Panc1 (cell line): ENCODE data around the gene RBFA. TPM values are rescaled to one million over a fixed set of nuclear protein-coding genes. Genes with fewer than 3 reads are reported as not detected.

Source experiments
- ATAC-seq: fragments of 200-7000 bp; cut with Tn5 transposase; 2 replicates; pipeline ENCODE4 v1.9.1; 2020; ENCODE audit warnings: mild to moderate bottlenecking, moderate library complexity
- BruUV-seq: library from RNA; stranded (reverse); fragments of 400-500 nt; replicated peaks from 2 replicates; lab custom pipeline; 2021; lab: Mats Ljungman, UMichigan
- CTCF ChIA-PET: fragments of 300-600 bp; sonication (Branson Sonifier 250); formaldehyde crosslinking; loops from one replicate; lab custom pipeline; 2022; ENCODE audit warnings: antibody characterized with exemption; lab: Charles Lee
- POLR2A ChIA-PET: fragments of 300-600 bp; sonication (Branson Sonifier 250); formaldehyde crosslinking; loops from one replicate; lab custom pipeline; 2022; ENCODE audit warnings: antibody characterized with exemption; lab: Charles Lee
- DNase-seq: peaks from one replicate; pipeline ENCODE4 v3.0.0-alpha.2; 2010; ENCODE audit warnings: low read depth, low spot score
- H3K27ac ChIP-seq: 2 replicates; pipeline ENCODE4 v1.5.1; 2011; ENCODE audit warnings: mild to moderate bottlenecking, low read length, inconsistent platforms
- H3K27me3 ChIP-seq: fragments of 200-500 bp; sonication (Bioruptor generic); 2 replicates; pipeline ENCODE4 v1.6.0; 2014; ENCODE audit warnings: low read length, inconsistent platforms; ENCODE audit not compliant: control insufficient read depth, insufficient read depth
- H3K36me3 ChIP-seq: fragments of 200-500 bp; sonication (Bioruptor generic); 2 replicates; pipeline ENCODE4 v1.5.1; 2014; ENCODE audit warnings: inconsistent platforms, mild to moderate bottlenecking, low read length, moderate library complexity; ENCODE audit not compliant: control insufficient read depth, insufficient read depth
- H3K4me1 ChIP-seq: 2 replicates; pipeline ENCODE4 v1.5.1; 2011; ENCODE audit warnings: inconsistent platforms, mild to moderate bottlenecking, low read length, moderate library complexity; ENCODE audit not compliant: control insufficient read depth, insufficient read depth
- H3K4me3 ChIP-seq, 2 experiments: 2 replicates each; pipeline ENCODE4 v1.5.1; 2011 to 2012; ENCODE audit warnings: low read depth in 2 of 2, low read length in 2 of 2, mild to moderate bottlenecking in 2 of 2, inconsistent platforms in 1 of 2, moderate library complexity in 1 of 2
- H3K9me3 ChIP-seq: fragments of 200-500 bp; sonication (Bioruptor generic); 2 replicates; pipeline ENCODE4 v1.5.1; 2014; ENCODE audit warnings: low read depth, mild to moderate bottlenecking, inconsistent platforms, low read length, moderate library complexity; ENCODE audit not compliant: control insufficient read depth, insufficient read depth
- CTCF ChIP-seq: fragments of 450-650 bp; IDR thresholded peaks from 2 replicates; pipeline ENCODE4 v1.5.1; 2017; ENCODE audit warnings: mild to moderate bottlenecking
- POLR2AphosphoS5 ChIP-seq: IDR thresholded peaks from 2 replicates; pipeline ENCODE4 v1.6.1; 2012; ENCODE audit warnings: mild to moderate bottlenecking, low read depth, low read length, moderate library complexity
- REST ChIP-seq, 2 experiments: IDR thresholded peaks; 2 replicates each; pipeline ENCODE4 v1.6.1; 2011 to 2012; ENCODE audit warnings: low read depth in 2 of 2, control low read depth in 1 of 2, low read length in 1 of 2, mild to moderate bottlenecking in 1 of 2, moderate library complexity in 1 of 2; ENCODE audit not compliant: insufficient read depth in 1 of 2
- SIN3A ChIP-seq: IDR thresholded peaks from 2 replicates; pipeline ENCODE4 v1.6.1; 2012; ENCODE audit warnings: low read depth, mild to moderate bottlenecking, low read length, moderate library complexity, borderline replicate concordance; ENCODE audit not compliant: insufficient read depth
- TCF7L2 ChIP-seq: IDR thresholded peaks from 2 replicates; pipeline ENCODE4 v1.6.1; 2011; ENCODE audit warnings: mild to moderate bottlenecking, low read depth, low read length, inconsistent platforms
- in situ Hi-C: cut with HindIII; loops from 2 replicates; pipeline ENCODE4 v1.10.0; 2016; ENCODE audit warnings: low sequenced_read_pairs, low pct_unique_long_range_greater_than_20kb
- intact Hi-C: fragments of 100-400 bp; cut with micrococcal nuclease; formaldehyde crosslinking; loops from one replicate; pipeline ENCODE4 v1.10.0; 2022; ENCODE audit not compliant: unreplicated experiment
- total RNA-seq: library from RNA; stranded (reverse); gene quantifications from one replicate; pipeline ENCODE4 v1.2.1, GENCODE V29; 2021; ENCODE audit not compliant: unreplicated experiment

The RBFA gene
- total RNA-seq, 1 experiment from 2014 or later = 83.1 TPM

- intact Hi-C loops = no loop called here
- Histone ChIP-seq H3K9me3 (no peaks in the 10 kb centered on the region), H3K4me1 (no peaks in the 10 kb centered on the region), H3K27me3 (no peaks in the 10 kb centered on the region), H3K27ac (no peak overlapping the region), H3K36me3 (no peaks in the 10 kb centered on the region), H3K4me3 (no peak overlapping the region)
- BruUV-seq = no TSS peak
- CTCF ChIA-PET = interaction anchor here (1.1 kb wide), 1 partner anchor 12 kb away, joined by 3 read pairs; the partner anchor contains the start of gene RBFA
- DNase-seq (no peak), ATAC-seq (no peak)
- POLR2A ChIA-PET = no interaction called here
- no peak for TF ChIP-seq SIN3A
- no peak for TF ChIP-seq REST (IDR thresholded peaks at IDR 0.05; ENCODE audit: insufficient read depth in 1 of 2, low read depth in 2 of 2, low read length in 1 of 2)
- no peak for TF ChIP-seq TCF7L2
- TF ChIP-seq CTCF = no peak
- TF ChIP-seq POLR2AphosphoS5 = no peak
- in situ Hi-C loops = no loop called here
Measured at GRCh38 chr18:80046011-80046410, 11.8 kb downstream of the RBFA start.

- no peaks in the 10 kb centered on the region for H3K36me3 ChIP-seq
- no peaks in the 10 kb centered on the region for H3K4me1 ChIP-seq
- in situ Hi-C loops = no loop called here
- DNase-seq (no peak), ATAC-seq (no peak)
- intact Hi-C loops = no loop called here
- H3K27ac ChIP-seq = no peak overlapping the region
- ChIA-PET CTCF (interaction anchor here (1.1 kb wide), 1 partner anchor 12 kb away, joined by 3 read pairs; the partner anchor contains the start of gene RBFA), POLR2A (no interaction called here)
- H3K9me3 ChIP-seq = no peaks in the 10 kb centered on the region
- no peak overlapping the region for H3K4me3 ChIP-seq
- no TSS peak for BruUV-seq
- no peaks in the 10 kb centered on the region for H3K27me3 ChIP-seq
- TF ChIP-seq CTCF (no peak), TCF7L2 (no peak), POLR2AphosphoS5 (no peak), REST (IDR thresholded peaks at IDR 0.05; ENCODE audit: insufficient read depth in 1 of 2, low read depth in 2 of 2, low read length in 1 of 2) (no peak), SIN3A (no peak)
Measured at GRCh38 chr18:80046431-80046830, 12.2 kb downstream of the RBFA start.
